Endodermal cell (in vitro differentiated cells): ENCODE data around the gene RPP21. TPM values are rescaled to one million over a fixed set of nuclear protein-coding genes. Genes with fewer than 3 reads are reported as not detected.

ENCODE experiments used
- DNase-seq: peaks from one replicate; pipeline ENCODE4 v3.0.0-alpha.2; 2017
- H3K27ac ChIP-seq: 2 replicates; pipeline ENCODE4 v1.5.1; 2013; ENCODE audit warnings: mild to moderate bottlenecking, low read depth, low read length, moderate library complexity
- H3K27me3 ChIP-seq: 2 replicates; pipeline ENCODE4 v1.6.1; 2013; ENCODE audit warnings: mild to moderate bottlenecking, low read length, moderate library complexity; ENCODE audit not compliant: insufficient read depth, control insufficient read depth, poor library complexity, severe bottlenecking
- H3K36me3 ChIP-seq: 2 replicates; pipeline ENCODE4 v1.7.0; 2013; ENCODE audit warnings: mild to moderate bottlenecking, low read length, moderate library complexity; ENCODE audit not compliant: control insufficient read depth, insufficient read depth
- H3K4me1 ChIP-seq: one replicate; pipeline ENCODE4 v1.7.0; 2013; ENCODE audit warnings: low read length; ENCODE audit not compliant: control insufficient read depth, insufficient read depth
- H3K4me3 ChIP-seq: 2 replicates; pipeline ENCODE4 v1.5.1; 2013; ENCODE audit warnings: mild to moderate bottlenecking, low read length, moderate library complexity
- H3K9ac ChIP-seq: 2 replicates; pipeline ENCODE4 v1.6.1; 2013; ENCODE audit warnings: mild to moderate bottlenecking, low read length, moderate library complexity; ENCODE audit not compliant: poor library complexity, severe bottlenecking; ENCODE audit errors: extremely low read depth
- H3K9me3 ChIP-seq: 2 replicates; pipeline ENCODE4 v1.6.1; 2013; ENCODE audit warnings: mild to moderate bottlenecking, low read length, moderate library complexity; ENCODE audit not compliant: control insufficient read depth
- H3K27ac Mint-ChIP-seq: 2 replicates; pipeline ENCODE4 v1.8.0; 2020; ENCODE audit warnings: mixed read lengths
- H3K27me3 Mint-ChIP-seq: 2 replicates; pipeline ENCODE4 v1.8.0; 2021; ENCODE audit warnings: mild to moderate bottlenecking, mixed read lengths; ENCODE audit not compliant: insufficient read depth
- H3K36me3 Mint-ChIP-seq: 2 replicates; pipeline ENCODE4 v1.8.0; 2020; ENCODE audit warnings: low read depth, mixed read lengths
- H3K4me1 Mint-ChIP-seq: 2 replicates; pipeline ENCODE4 v1.8.0; 2020; ENCODE audit warnings: mixed read lengths
- H3K4me3 Mint-ChIP-seq: 2 replicates; pipeline ENCODE4 v1.8.0; 2020; ENCODE audit warnings: mild to moderate bottlenecking, moderate library complexity, mixed read lengths
- H3K9me3 Mint-ChIP-seq: 2 replicates; pipeline ENCODE4 v1.8.0; 2020; ENCODE audit warnings: mild to moderate bottlenecking, mixed read lengths
- CTCF ChIP-seq: fragments of 200-600 bp; sonication (generic); conservative IDR thresholded peaks from 2 replicates; pipeline ENCODE4 v1.5.0; 2021; ENCODE audit warnings: antibody characterized with exemption, mild to moderate bottlenecking
- WGBS, 2 experiments: methylation state at CpG; one replicate each; pipeline versions ENCODE4 v1.1.5 to v1.1.7; 2013; ENCODE audit warnings: missing lambda C conversion rate in 2 of 2, mixed read lengths in 1 of 2; ENCODE audit not compliant: insufficient coverage in 1 of 2, insufficient read length in 1 of 2; 5-methylcytosine and 5-hydroxymethylcytosine counted together
- total RNA-seq, 2 donors: library from RNA; stranded (reverse); fragmentation: NEBNext Ultra II Directional in 1 of 2; extraction: Animal tissue kit (Norgen Biotek cat#: 25700) in 1 of 2; gene quantifications; 2 replicates in 1 of 2; 3 replicates in 1 of 2; pipeline ENCODE4 v1.2.1, GENCODE V29; 2021

The RPP21 gene
- total RNA-seq, 2 donors from 2014 or later: 52.2 to 59.7 TPM

DNA sequence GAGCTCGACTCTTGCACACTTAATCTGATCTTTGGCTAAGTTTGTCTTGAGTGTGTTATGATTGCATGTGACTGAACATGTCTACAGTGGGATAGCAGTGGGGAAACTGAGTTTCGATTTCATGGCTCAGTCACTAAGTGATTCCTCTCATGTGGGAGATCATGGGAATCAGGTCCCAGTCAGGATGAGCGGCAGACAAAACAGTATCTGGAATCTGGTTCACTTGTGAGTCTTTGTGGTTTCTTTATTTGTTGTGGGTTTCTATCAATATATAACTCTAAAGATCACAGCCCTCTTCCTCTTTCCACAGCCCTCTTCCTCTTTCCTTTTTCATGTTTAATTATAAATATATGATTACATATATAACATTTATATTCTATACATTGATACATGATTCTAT is 4.0 kb downstream of the RPP21 start:
- no peak for DNase-seq
- peaks cover 16% of the 10 kb centered on the region for H3K36me3 ChIP-seq
- H3K27me3 Mint-ChIP-seq: peaks cover 9% of the 10 kb centered on the region
- WGBS, 2 experiments: 85% methylated on average over 3 of the region's 3 CpGs; no CpG with 5 or more reads in 1 of the 2 experiments
- no peak overlapping the region for H3K4me3 ChIP-seq
- H3K4me1 ChIP-seq: no peaks in the 10 kb centered on the region
- no peaks in the 10 kb centered on the region for H3K9me3 ChIP-seq
- peaks cover 7% of the 10 kb centered on the region for H3K4me1 Mint-ChIP-seq
- H3K27ac Mint-ChIP-seq: no peak overlapping the region
- peaks cover 18% of the 10 kb centered on the region for H3K36me3 Mint-ChIP-seq
- H3K27me3 ChIP-seq: no peaks in the 10 kb centered on the region
- no peak for TF ChIP-seq CTCF
- H3K9me3 Mint-ChIP-seq: no peaks in the 10 kb centered on the region
- H3K9ac ChIP-seq: no peak overlapping the region
- H3K4me3 Mint-ChIP-seq: no peak overlapping the region
- no peak overlapping the region for H3K27ac ChIP-seq

- peaks cover 18% of the 10 kb centered on the region for H3K36me3 Mint-ChIP-seq
- peaks cover 9% of the 10 kb centered on the region for H3K27me3 Mint-ChIP-seq
- H3K4me1 ChIP-seq: no peaks in the 10 kb centered on the region
- WGBS, 2 experiments: 90 to 91% methylated on average over 2 to 3 of the region's 3 CpGs
- H3K36me3 ChIP-seq: peaks cover 16% of the 10 kb centered on the region
- H3K27me3 ChIP-seq: no peaks in the 10 kb centered on the region
- no peaks in the 10 kb centered on the region for H3K9me3 ChIP-seq
- no peak overlapping the region for H3K4me3 Mint-ChIP-seq
- H3K4me3 ChIP-seq: no peak overlapping the region
- H3K27ac ChIP-seq: no peak overlapping the region
- peak; percentile 33 for TF ChIP-seq CTCF
- no peak overlapping the region for H3K9ac ChIP-seq
- H3K9me3 Mint-ChIP-seq: no peaks in the 10 kb centered on the region
- no peak overlapping the region for H3K27ac Mint-ChIP-seq
- DNase-seq: no peak
- peaks cover 7% of the 10 kb centered on the region for H3K4me1 Mint-ChIP-seq
These were observed 4.6 kb downstream of the RPP21 start for GRCh38 chr6:30349421-30350177.

- H3K36me3 ChIP-seq: peaks cover 16% of the 10 kb centered on the region
- H3K4me3 ChIP-seq: no peak overlapping the region
- H3K4me1 Mint-ChIP-seq: peaks cover 7% of the 10 kb centered on the region
- H3K4me1 ChIP-seq: no peaks in the 10 kb centered on the region
- H3K27me3 Mint-ChIP-seq: peaks cover 9% of the 10 kb centered on the region
- TF ChIP-seq CTCF: no peak
- H3K36me3 Mint-ChIP-seq: peaks cover 18% of the 10 kb centered on the region
- DNase-seq: no peak
- no peak overlapping the region for H3K4me3 Mint-ChIP-seq
- no peaks in the 10 kb centered on the region for H3K27me3 ChIP-seq
- 100% methylated on average over 1 of the region's 1 CpG; no CpG with 5 or more reads in 1 of the 2 experiments for WGBS, 2 experiments
- no peak overlapping the region for H3K27ac ChIP-seq
- no peak overlapping the region for H3K27ac Mint-ChIP-seq
- no peaks in the 10 kb centered on the region for H3K9me3 ChIP-seq
- no peak overlapping the region for H3K9ac ChIP-seq
- H3K9me3 Mint-ChIP-seq: no peaks in the 10 kb centered on the region
These were observed 5.6 kb downstream of the RPP21 start for GRCh38 chr6:30350524-30350923.
